ELR (cell line): ENCODE results near the gene NUMB.

Experiments
- DNase-seq: peaks from one replicate; pipeline ENCODE4 v3.0.0-alpha.2; 2015; ENCODE audit warnings: low read depth

The NUMB gene

DNA sequence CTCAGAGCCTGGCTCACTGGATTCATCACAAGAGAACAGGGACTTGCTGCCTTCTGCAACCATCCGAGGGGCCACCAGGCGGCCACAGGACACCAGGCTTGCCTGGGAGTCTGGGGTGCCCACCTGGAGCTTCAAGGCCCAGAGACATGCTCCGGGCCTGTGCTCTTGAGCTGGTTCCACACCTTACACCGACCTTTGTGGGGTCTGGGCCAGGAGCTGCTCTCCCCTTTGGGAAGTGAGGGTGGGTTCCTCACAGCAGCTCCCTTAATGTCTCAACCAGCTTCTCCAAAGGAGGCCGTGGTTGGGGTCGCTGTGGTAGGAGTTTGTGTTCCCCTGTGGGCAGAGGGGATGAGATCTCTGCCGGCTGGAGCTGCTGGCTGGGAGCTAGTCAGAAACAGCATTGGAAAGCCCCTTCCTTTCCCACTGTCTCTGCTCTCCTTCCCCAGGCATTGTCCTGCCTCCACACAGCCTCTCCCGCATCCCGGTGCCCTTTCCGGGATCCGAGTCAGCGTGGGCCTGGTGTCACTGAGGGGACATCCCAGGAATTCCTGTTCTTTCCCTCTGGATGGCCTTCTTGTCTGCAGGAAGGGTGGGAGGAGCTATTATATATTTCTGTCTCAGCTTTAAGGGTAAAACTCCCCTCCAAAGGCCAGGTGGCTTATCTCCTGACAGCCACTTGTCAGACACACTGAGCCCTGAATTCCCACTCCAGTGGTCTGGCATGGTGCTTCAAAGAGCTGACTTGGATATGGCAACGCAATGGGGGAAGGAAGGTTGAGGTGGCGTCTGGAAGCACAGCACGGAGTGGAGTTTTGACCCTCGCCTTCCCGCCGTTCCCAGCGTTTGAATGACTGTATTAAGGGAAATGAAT lies 226.1 kb downstream of the NUMB start:
- peak; percentile 47 for DNase-seq

DNA sequence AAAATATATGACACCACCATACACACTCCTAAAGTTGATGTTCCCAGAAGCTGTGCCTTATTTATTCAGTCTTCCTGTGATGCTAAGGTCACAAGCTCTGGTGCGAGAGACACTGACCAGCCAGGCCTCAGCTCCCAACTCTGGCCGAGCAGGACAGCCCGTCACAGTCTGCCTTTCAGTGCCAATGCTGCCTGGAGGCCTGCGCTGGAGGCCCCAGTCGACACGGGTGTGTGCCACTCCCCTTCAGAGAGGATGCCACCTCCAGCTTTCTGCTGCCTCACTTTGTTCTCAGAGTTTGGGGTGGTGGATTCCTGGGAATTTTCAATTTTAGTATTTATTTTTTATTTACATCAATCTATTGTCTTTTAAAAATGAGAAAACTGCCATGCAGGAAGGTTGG lies 228.3 kb downstream of the NUMB start:
- no peak for DNase-seq

DNA sequence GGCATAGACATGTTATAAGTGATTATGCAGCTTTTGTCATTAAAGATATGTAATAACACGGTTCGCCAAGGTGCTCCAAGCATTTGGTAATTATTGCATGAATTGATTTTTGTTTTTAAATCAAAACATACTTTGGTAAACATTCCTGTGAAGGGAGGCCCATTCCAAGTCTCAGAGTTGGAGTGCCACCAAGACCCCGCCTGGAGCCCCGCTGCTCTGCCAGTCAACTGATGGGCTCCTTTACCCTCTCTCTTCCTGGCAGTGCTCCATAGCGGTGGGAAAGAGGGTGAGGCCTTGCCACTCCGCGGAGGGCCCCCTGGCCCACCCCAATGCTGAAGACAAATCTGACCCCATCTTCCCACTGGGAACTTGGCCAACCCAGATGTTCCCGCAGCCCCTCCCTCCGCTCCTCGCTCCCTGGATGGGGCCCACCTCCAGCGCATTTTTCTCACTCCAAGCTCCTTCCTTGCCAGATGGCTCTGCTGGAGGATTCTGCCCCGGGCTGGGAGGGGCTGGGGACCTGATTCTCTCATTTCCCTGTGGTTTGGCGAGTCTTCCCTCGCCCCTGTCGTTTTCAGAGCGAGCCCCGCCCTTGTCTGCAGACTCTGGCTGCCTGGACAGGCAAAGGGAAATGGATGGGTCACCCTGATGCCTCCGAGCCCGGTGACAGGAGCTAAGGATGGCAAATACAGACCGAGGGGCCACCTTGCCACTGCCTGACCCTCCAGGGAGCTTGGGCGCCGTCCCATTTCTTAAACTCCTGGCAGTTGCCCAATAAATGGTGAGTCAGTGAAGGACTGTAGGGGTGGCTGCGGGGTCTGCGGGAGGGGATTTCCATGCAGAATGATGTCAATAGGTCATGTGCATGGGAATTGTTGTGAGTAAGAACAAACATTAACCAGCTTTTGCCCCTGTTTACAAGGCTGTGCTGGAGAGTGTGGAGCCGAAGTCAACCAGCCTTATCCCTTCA lies 230.2 kb downstream of the NUMB start:
- peak; percentile 94 for DNase-seq

DNA sequence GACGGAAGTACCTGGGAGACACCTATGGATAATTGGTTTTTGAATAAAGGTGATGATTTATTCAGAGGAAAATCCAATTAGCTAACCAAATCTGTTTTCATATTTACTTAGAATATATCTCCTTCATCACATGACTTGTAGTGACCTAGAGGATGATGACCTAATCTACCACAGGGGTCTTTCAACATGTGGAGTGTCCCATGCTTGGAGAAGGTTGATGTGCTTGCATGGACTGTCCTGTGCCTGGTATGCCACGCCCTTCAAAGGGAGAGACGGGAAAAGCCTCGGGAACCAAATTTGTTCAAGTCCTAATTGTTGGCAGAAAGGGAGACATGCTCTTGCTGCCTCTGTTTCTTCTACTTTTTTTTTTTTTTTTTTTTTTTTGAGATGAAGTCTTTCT lies 232.8 kb downstream of the NUMB start:
- no peak for DNase-seq
